ENCODE results near the gene TOX3.

The TOX3 gene

GRCh38 chr16:52441886-52442285 is 105.1 kb downstream of the TOX3 start:
- DNase-seq (ENCODE audit: low spot score), result no peak
- no peak for TF ChIP-seq CTCF (IDR thresholded peaks at IDR 0.05; ENCODE audit: extremely low read depth, insufficient read depth, missing control alignments)
- in situ Hi-C loops (cut with MboI; ENCODE audit: low pct_unique_long_range_greater_than_20kb, low sequenced_read_pairs, unreplicated experiment), result no loop called here

DNA sequence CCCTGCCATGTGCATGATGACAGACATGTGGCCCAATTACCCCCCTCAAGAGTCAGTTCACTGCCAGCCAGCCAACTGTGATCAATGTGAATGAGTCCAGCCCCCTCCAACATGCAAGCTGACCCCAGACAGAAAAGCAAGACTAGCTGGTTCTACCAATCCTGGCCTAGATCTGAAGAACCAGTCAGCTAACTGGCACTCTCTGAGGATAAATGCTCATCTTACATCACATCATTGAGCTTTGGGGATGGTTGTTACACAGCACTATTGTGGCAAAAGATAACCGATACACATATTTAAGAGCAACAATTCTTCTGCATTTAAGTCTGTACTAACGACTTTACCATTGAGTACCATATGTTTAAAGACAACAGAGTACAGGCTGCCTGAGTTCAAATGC is 106.7 kb downstream of the TOX3 start:
- TF ChIP-seq CTCF (IDR thresholded peaks at IDR 0.05; ENCODE audit: extremely low read depth, insufficient read depth, missing control alignments), result no peak

DNA sequence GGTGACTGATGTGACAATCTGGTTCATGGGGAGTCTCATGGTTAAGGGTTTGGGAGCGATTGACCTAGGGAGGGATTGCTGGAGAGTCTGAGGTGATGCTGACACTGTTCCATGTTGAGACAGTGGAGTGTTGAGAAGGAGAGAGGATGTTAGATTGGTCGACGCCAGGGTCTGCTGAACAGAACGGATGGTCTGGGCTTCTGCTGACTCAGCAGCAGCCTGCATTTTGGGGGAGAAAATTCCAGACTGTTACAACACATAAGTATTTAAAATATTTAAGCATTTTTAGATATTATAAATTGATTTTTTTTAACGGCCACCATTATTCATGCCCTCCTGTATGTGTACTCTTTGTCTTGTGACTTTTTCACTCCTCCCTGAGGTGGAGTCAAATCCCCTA is 107.2 kb downstream of the TOX3 start:
- in situ Hi-C loops (cut with MboI; ENCODE audit: low pct_unique_long_range_greater_than_20kb, low sequenced_read_pairs, unreplicated experiment), result no loop called here
- TF ChIP-seq CTCF (IDR thresholded peaks at IDR 0.05; ENCODE audit: extremely low read depth, insufficient read depth, missing control alignments), result no peak
- no peak for DNase-seq (ENCODE audit: low spot score)

More for the DNA sequence above, 106.7 kb downstream of the TOX3 start:
- DNase-seq (ENCODE audit: low spot score), result no peak
- in situ Hi-C loops (cut with MboI; ENCODE audit: low pct_unique_long_range_greater_than_20kb, low sequenced_read_pairs, unreplicated experiment), result no loop called here

DNA sequence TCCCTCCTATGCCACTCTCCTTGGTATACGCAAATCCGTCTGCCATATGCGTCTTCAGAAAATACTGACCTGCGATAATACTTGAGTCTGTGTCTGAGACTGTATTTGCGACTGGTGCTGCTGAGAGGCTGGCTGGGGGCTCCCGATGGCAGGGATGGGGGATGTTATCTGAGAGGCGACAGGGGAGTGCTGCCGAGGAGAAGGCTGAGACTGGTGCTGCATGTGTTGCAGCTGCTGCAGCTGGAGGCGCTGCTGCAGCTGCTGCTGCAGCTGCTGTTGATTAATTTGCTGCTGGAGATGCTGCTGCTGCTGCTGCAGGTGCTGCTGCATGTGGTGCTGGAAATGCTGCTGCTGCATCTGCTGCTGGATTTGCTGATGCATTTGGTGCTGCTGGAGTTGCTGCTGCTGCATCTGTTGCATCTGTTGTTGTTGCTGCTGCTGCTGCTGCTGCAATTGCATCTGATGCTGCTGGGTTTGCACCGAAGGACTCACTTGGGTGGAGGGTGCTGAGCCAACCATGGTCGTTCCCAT is 107.7 kb downstream of the TOX3 start:
- no peak for DNase-seq (ENCODE audit: low spot score)
- TF ChIP-seq CTCF (IDR thresholded peaks at IDR 0.05; ENCODE audit: extremely low read depth, insufficient read depth, missing control alignments), result no peak
- in situ Hi-C loops (cut with MboI; ENCODE audit: low pct_unique_long_range_greater_than_20kb, low sequenced_read_pairs, unreplicated experiment), result no loop called here

DNA sequence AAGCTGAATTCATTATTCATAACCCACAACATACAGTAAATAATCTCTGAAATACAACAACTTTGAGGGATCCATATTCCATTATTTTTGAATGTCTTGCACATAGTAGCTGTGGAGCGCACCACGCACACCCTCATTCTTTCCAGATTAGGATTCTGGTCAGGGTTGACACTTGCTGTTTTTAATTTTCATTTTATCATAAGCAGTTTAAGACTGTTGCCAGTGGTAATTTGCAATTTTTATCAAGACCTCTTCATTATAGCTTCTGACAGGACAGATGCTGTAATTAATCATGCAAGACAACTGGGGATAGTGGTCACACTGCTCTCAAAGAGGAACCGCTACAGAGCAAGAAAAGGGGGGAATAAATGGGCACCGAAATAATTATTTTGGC is 109.7 kb downstream of the TOX3 start:
- in situ Hi-C loops (cut with MboI; ENCODE audit: low pct_unique_long_range_greater_than_20kb, low sequenced_read_pairs, unreplicated experiment), result no loop called here
- TF ChIP-seq CTCF (IDR thresholded peaks at IDR 0.05; ENCODE audit: extremely low read depth, insufficient read depth, missing control alignments), result no peak
- DNase-seq (ENCODE audit: low spot score), result no peak

- in situ Hi-C loops (cut with MboI; ENCODE audit: low pct_unique_long_range_greater_than_20kb, low sequenced_read_pairs, unreplicated experiment), result no loop called here
- DNase-seq (ENCODE audit: low spot score), result no peak
- TF ChIP-seq CTCF (IDR thresholded peaks at IDR 0.05; ENCODE audit: extremely low read depth, insufficient read depth, missing control alignments), result no peak
Observed at GRCh38 chr16:52436339-52437276, 110.3 kb downstream of the TOX3 start.

All from GM13977 (cell line).